GM12872 (cell line): ENCODE results near the gene TMEM223.

Experiments used
- CTCF ChIP-seq: IDR thresholded peaks from 3 replicates; pipeline ENCODE4 v1.5.1; 2011; ENCODE audit warnings: low read depth, mild to moderate bottlenecking, low read length, moderate library complexity; ENCODE audit not compliant: insufficient read depth

Gene TMEM223

GRCh38 chr11:62789576-62789975 is 2.2 kb downstream of the TMEM223 start:
- TF ChIP-seq CTCF: no peak

- no peak for TF ChIP-seq CTCF
Observed at GRCh38 chr11:62788991-62789390, 2.8 kb downstream of the TMEM223 start.

GRCh38 chr11:62787005-62787759 is 4.6 kb downstream of the TMEM223 start, which contains the start of gene TMEM179B:
Gene TMEM179B (plus strand): TSS chr11:62787402. CDS start chr11:62787432, 30 bp downstream.
- TF ChIP-seq CTCF: peak; percentile 79

GRCh38 chr11:62786318-62787004 is 5.3 kb downstream of the TMEM223 start:
- TF ChIP-seq CTCF: peak; percentile 99

GRCh38 chr11:62782753-62783152 is 9.1 kb downstream of the TMEM223 start:
- TF ChIP-seq CTCF: no peak

GRCh38 chr11:62778441-62778840 is 13.4 kb downstream of the TMEM223 start:
- no peak for TF ChIP-seq CTCF

GRCh38 chr11:62777389-62777788 is 14.4 kb downstream of the TMEM223 start:
- TF ChIP-seq CTCF: no peak
